Measurements from ENCODE around the gene PPP1R13B. TPM values are rescaled to one million over a fixed set of nuclear protein-coding genes. Genes with fewer than 3 reads are reported as not detected.
"Not testable (repeated sequence)": the region's sequence is repeated elsewhere in the genome, so short reads cannot be mapped to it uniquely, and the experiment has no call there.

Gene PPP1R13B
- polyA plus RNA-seq, 3 donors, result 28.4 to 30.9 (median 29.4) TPM

DNA sequence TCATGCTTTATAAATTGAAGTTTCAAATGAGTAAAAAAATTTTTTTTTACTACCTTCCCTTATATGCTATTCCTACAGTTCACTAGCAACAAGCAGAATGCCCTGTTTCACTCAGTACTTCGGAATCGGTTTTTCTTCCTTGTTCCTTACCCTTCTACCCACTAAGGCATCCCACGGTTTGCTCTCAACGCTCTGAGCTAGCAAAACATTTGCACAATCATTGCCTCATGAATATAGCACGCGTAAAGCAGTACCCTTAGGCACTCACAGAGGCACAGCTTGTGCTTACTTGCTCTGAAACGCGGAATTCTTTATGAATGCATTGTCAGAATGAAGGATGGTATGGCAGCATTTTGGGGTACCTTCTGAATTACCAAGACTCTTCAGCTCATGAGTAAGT lies 45.0 kb downstream of the PPP1R13B start:
- no peak for DNase-seq (ENCODE audit: low read depth in 3 of 3, low spot score in 2 of 3)

DNA sequence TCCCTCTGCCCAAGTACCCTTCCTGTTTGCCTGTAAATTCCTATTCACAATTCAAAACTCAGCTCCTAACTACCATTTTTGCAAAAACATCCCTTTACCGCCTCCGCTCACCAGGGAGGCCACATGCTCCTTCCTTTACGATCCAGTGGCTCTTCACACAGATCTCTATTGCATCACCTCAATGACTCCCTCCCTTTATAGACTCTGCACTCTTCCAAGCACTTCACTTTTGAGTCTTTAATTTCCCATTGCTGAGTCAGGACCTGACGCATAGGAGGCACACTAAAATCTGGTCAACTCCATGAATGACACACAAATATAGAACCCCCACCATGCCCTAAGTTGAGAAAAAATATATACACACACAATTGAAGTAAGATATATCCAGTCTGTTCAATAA lies 45.9 kb downstream of the PPP1R13B start:
- DNase-seq (ENCODE audit: low read depth in 3 of 3, low spot score in 2 of 3), result no peak

DNA sequence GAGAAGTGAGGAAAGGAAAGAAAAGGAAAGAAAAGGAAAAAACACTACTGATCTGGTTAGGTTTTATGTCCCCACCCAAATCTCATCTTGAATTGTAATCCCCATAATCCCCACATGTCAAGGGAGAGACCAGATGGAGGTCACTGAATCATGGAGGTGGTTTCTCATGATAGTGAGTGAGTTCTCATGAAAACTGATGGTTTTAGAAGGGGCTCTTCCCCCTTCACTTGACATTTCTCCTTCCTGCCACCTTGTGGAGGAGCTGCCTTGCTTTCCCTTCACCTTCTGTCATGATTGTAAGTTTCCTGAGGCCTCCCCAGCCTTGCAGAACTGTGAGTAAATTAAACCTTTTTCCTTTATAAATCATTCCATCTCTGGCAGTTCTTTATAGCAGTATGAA lies 54.2 kb downstream of the PPP1R13B start:
- DNase-seq (ENCODE audit: low read depth in 3 of 3, low spot score in 2 of 3), result not testable (repeated sequence)

DNA sequence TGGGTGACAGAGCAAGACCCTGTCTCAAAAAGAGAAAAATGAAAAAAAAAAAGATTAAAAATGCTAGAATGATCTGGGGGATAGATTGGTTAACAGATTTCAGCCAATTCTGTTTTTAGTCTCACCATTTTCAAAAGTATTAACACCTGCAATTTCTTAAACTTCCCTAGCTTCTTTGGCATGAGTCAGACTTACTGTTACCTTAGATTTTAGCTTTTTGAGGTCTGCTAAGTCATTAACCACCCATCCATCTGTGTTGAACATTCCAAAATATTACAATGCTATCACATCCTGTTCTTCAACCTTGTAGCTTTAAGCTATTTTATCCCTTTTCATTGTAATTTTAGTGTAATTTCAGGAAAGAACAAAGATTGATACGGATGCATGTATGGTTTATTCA lies 59.3 kb downstream of the PPP1R13B start:
- no peak for DNase-seq (ENCODE audit: low read depth in 3 of 3, low spot score in 2 of 3)

DNA sequence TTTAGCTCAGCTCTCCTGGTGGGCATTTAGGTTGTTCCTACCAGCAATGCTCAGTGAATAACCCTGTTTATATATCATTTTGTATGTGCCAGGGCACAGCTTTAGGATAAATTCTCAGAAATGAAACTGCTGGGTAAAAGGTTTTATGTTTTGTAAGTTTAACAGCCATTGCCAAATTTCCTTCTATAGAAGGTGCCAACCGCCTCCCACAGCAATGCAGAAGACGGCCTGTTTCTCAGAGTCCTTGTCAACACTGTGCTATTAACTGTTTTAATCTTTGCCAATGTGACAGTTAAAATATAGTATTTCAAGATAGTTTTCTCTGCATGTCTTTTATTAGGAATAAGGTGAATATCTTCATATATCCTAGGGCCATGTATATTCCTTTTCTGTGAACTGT lies 65.0 kb downstream of the PPP1R13B start:
- DNase-seq (ENCODE audit: low read depth in 3 of 3, low spot score in 2 of 3), result no peak

DNA sequence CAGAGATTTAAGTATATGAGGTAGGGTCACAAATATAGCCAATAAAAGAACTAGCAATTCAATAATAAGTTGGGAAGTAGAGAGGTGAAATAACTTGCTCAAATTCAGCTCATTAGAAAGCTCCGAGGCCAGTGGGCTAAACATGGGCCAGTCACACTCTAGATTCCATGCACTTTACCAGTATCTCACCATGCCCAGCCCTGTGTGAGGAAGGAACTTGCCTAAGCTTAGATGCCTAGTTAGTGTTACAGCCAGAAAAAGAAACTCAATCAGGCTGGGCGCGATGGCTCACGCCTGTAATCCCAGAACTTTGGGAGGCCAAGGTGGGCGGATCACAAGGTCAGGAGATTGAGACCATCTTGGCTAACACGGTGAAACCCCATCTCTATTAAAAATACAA lies 71.1 kb downstream of the PPP1R13B start:
- not testable (repeated sequence) for DNase-seq (ENCODE audit: low read depth in 3 of 3, low spot score in 2 of 3)

DNA sequence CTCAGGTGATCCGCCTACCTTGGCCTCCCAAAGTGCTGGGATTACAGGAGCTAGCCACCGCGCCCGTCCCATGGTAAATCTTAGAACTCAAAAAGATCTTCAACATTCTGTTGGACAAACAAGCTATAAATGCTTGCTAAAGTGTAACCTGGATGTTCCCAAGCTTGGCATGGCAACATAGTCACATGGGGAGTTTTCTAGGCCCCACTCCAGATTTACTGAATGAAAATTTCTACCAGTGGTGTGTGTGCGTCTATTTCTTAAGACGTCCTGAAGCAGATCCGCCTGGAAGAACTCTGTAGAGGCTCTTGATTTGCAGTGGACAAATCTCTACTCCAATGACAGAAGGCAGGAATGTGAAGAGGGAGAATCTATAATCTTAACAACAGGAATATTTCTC lies 71.9 kb downstream of the PPP1R13B start:
- no peak for DNase-seq (ENCODE audit: low read depth in 3 of 3, low spot score in 2 of 3)

DNA sequence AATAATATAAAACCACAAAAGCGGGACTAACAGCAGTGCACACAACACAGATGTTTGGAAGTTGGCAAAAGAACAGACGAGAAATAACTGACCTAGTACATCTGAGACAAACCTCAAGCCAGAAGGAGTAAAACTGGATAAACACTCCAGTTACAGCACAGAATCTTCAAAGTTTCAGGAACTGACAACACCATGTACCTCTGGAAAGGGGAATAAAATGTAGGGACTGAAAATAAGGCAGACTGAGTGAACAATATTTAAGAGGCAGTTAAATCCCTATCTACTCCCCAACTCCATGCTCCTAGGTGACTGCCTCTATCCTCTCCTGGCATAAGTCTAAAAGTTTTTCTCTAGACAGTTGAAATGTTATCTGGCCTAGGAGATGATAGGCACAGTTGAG lies 73.9 kb downstream of the PPP1R13B start:
- no peak for DNase-seq (ENCODE audit: low read depth in 3 of 3, low spot score in 2 of 3)

DNA sequence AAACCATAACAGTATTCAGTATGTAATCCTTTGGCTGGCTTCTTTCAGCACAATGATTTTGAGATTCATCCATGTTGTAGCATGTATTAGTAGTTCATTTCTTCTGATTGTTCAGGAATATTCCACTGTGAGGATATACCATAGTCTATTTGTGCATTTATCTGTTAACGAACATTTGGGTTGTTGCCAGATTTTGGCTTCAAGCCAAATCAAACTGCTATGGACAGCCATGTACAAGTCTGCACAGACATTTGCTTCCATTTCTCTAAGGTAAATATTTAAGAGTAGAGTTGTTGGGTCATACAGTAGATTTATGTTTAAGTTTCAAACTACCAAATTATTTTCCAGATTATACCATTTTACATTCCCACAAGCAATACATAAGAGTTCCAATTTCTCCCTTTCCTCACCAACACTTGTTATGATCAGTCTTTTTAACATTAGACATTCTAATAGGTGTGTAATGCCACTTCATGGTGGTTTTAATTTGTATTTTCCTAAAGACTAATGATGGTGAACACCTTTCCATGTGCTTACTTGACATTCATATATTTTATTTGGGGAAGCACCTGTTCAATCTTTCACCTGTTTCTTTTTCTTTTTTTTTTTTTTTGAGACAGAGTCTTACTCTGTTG lies 75.2 kb downstream of the PPP1R13B start:
- no peak for DNase-seq (ENCODE audit: low read depth in 3 of 3, low spot score in 2 of 3)

DNA sequence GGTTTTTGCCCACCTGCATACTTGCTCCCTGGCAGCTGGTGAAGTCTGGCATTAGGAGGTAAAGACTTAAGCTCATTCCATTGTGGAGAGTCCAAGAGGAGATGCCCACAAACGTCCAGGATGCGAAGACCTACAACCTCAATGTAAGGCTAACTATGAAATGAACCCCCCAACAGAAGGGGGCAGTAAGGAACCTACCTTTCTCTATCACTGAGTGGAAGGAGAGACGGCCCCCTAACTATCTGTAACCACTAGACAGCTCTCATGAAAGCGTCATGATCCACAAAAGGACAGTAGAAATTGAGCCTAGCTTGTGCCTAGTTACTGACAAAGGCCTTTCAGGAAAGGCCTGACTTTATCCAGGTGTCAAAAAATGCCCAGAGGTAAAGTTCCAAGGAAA lies 76.5 kb downstream of the PPP1R13B start:
- no peak for DNase-seq (ENCODE audit: low read depth in 3 of 3, low spot score in 2 of 3)

DNA sequence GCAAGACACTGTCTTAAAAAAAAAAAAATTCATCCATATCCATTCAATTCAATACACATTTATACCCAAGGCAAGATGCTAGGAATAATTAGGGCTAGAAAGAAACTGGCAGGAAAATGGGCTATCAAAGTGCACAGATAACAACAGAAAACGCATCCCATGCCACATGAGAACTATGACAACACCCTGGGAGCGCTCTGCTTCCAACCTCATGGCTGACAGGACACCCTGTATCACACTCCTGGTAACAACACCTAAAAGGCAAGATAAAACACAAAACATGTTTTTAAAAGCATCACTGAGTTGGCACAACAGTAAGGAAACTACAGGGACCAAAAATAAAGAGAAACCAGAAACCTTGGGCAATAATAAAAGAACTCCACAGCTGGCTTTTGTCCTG lies 76.9 kb downstream of the PPP1R13B start:
- no peak for DNase-seq (ENCODE audit: low read depth in 3 of 3, low spot score in 2 of 3)

DNA sequence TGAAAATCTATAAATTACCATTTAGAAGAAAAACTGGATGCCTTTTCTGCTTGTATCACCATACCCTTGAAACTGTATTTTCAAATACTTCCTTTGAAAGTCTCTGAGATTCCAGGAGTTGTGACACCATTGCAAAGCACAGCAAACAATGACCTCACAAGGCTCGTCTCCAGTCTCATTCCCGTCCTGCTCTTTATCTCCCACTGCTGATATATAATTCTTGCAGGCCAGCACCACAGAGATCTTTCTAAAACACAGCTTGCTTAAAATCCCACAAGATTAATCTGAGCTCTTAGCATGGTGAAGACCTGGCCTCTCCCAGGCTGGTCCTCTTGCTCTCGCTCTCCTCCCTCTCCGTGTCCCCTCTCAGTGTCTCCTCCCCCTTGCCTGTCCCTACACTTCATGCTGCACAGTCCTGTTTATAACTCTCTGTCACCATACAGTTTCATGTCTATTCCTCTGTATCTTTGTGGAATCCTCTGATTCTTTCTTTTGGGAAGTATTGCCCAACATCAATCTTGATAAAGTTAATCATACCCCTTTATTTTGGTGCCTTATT lies 80.0 kb downstream of the PPP1R13B start:
- DNase-seq (ENCODE audit: low read depth in 3 of 3, low spot score in 2 of 3), result no peak

DNA sequence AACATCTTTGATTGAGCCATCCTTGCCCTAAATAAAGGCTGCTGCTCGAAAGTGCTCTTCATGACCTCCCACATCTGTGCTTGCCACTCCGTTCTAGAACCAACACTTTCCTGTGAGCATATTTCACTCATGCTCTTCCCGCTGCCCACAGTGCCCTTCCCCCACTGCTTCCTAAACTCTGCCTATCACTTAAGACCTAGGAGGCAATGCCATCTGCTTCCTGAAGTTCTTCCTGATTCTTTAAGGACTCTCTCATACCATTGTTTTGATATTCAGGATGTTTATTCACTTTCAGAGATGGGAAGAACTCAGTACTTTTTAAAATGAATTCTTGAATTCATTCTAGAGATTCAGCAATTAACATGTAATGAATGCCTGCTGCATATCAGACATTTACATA lies 81.8 kb downstream of the PPP1R13B start:
- DNase-seq (ENCODE audit: low read depth in 3 of 3, low spot score in 2 of 3), result no peak

DNA sequence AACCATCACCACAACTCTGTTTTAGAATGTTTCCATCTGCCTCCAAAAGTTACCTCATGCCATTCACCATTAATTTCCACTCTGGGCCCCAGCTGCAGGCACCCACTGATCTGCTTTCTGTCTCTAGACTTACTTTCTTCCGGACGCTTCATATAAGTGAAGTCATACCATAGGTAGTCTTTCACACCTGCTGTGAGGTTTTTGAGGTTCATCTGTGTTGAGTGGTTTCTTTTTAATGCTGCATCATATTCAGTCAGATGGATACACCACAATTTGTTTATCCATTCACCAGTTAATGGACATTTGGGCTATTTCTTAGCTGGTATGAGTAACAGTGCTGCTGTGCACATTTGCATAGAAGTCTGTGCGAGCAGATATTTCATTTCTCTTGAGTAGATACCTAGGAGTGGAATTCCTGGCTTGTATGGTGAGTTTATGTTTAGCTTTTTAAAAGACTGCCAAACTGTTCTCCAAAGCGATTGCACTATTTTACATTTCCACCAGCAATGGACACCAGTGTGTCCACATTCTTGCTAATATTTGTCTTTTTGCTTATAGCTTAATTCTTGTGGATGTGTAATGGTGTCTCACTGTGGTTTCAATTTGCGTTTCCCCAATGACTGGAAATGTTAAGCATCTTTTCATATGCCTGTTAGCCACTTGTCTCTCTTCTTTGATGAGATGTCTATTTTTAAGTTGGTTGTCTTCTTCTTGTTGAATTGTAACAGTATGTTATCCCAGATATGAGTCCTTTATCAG lies 83.5 kb downstream of the PPP1R13B start:
- DNase-seq (ENCODE audit: low read depth in 3 of 3, low spot score in 2 of 3), result no peak

DNA sequence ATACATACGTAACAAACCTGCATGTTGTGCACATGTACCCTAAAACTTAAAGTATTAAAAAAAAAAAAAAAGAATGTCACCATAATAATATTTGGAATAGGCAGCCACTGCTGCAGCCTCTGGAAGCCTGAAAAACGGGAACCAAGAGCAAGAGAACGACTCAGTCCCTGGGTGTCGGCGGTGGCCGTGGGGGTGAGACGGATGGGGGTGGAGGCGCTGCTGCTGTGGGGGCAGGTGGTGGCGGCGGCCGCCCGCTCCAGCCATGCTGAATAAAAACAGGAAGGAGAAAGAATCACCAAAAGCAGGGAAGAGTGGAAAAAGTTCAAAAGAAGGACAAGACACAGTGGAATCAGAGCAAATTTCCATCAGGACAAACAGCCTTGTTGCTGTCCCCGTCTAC lies 84.8 kb downstream of the PPP1R13B start:
- no peak for DNase-seq (ENCODE audit: low read depth in 3 of 3, low spot score in 2 of 3)

DNA sequence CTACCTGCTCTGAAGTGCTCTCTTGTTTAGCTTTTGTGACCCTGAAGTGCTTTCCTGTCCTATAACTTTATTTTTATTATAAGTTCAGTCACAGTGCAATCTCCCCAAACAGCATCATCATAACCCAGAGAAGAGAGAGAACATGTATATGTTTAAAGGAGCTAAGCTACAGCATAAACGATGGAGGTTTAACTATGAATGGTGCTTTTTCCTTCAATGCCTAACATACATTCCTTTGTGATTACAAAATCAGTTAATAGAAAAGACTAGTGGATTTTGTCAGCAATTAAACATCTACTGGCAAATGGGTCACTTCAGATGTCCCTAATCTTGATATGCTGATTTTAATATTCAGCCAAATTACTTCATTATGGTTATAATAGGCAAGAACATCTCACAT lies 85.3 kb downstream of the PPP1R13B start:
- no peak for DNase-seq (ENCODE audit: low read depth in 3 of 3, low spot score in 2 of 3)

DNA sequence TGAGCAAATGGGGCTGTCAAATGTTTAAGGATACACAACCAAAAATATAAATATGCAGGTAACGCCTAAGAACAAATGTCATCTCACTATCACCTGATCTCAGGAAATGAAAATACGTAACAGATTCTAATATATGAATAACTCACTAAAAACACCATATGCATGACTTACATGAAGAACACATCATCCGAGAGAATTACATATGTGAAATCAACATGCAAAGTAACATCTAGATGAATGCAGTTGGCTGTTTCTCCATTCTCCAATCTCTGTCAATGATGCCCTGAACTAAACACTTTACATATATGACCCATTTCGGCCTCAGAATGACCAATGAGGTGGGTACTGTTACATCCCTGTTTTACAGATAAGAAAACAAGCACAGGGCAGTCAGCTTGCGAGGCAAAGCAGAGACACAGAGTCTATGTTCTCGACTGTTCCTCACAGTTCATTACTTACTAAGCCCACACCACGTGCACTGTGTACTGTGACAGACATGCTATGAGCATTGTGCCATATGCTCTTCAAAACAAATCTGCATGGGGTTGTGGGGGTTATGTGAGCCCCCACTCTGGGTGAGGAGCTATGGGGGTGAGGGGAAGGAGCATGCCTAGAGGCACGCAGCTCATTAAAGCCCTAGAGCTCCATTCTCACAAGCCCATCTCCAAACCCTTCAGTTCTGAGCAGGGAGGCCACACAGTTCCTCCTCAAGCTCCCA lies 89.2 kb downstream of the PPP1R13B start:
- no peak for DNase-seq (ENCODE audit: low read depth in 3 of 3, low spot score in 2 of 3)

DNA sequence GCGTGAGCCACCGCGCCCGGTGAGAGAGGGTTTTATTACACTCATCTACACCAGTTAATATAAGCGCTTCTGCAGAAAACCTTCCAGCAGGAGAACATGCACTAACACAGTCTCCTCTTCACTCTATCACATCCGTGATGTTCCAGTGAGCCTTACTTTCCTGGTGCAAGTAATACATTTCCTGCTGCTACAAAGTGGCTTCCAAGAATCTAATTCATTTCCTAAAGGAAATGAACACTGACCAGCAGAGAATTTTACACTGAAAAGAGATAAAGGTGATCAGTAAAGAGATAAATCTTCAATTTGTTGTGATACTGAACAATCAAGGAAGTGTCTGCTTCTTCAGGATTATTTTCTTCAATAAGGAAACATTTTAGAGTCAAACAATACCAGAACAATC lies 92.3 kb downstream of the PPP1R13B start:
- no peak for DNase-seq (ENCODE audit: low read depth in 3 of 3, low spot score in 2 of 3)

DNA sequence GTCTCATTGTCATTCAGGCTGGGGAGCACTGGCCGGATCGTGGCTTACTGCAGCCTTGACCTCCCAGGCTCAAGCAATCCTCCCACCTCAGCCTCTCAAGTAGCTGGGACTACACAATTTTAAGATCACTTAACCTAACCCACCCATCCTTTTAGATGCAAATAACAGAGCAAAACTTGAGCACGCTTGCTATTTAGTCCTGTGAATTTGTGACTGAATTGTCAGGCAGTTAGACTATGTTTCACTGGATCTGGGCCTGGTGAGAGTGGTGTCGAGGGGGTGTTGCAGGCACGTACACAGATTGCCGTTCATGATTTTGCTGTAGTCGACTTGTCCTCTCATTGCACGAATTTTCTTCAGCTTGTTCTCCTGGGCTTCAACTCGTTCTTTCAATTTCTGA lies 93.6 kb downstream of the PPP1R13B start:
- no peak for DNase-seq (ENCODE audit: low read depth in 3 of 3, low spot score in 2 of 3)

DNA sequence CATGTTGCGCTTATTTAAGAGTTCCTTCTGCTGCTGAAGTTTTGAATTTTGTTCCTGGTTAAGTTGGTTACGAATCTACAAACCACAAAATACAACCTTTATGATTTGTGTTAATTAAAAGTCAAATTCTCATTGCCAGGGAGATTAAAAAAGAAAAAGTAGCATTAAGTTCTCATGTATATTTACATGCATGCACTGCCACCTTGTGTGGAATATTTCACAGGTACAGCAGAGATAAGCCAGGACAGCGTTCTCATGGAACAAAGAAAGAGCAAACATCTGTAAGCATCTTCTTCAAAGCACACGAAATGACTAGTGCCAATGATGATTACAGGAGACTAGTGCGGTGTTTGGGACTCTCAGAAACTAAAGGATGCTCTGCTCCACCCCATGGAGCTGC lies 97.5 kb downstream of the PPP1R13B start:
- no peak for DNase-seq (ENCODE audit: low read depth in 3 of 3, low spot score in 2 of 3)

DNA sequence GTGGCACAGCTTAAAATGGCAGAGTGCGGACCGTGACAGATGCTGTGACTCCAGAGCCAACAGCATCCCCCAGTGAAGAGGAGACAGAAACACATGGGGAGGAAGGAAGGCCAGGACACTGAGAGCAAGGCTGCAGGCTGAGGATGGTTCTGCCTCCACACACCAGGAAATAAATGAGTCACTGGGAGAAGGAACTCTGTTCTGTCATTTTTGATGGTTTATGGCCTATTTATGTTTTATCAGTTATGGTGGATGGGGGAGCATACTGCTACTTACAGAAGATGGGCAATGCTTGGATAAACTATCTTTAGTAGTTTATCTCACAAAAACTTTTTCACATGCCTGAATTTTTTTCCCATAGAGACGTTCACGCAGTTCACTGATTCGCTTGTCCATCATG lies 97.9 kb downstream of the PPP1R13B start:
- DNase-seq (ENCODE audit: low read depth in 3 of 3, low spot score in 2 of 3), result no peak

DNA sequence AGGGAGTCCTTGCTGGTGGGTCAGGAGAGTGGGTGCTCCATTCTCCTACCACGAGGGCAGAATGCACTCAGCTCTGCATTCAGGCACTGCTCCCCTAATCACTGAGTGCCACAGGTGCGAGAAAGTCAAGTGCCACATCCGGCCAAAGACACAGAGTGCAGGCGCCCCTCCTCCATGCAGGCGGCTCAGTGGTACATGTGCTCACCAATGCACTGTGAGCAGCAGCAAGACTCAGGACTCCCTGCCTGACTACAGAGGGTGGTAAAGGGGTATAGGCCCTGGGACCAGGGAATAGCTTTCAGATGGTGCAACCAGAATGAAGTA lies 98.9 kb downstream of the PPP1R13B start:
- no peak for DNase-seq (ENCODE audit: low read depth in 3 of 3, low spot score in 2 of 3)
